PC-9 (cell line): ENCODE measurements around the gene ABHD5. TPM values are rescaled to one million over a fixed set of nuclear protein-coding genes. Genes with fewer than 3 reads are reported as not detected.

Experiments used
- BruUV-seq: library from RNA; stranded (reverse); fragments of 400-500 nt; replicated peaks from 2 replicates; lab custom pipeline; 2021; lab: Mats Ljungman, UMichigan
- CTCF ChIA-PET: fragments of 300-600 bp; sonication (Branson Sonifier 250); formaldehyde crosslinking; loops from one replicate; lab custom pipeline; 2022; ENCODE audit warnings: antibody characterized with exemption; lab: Charles Lee
- POLR2A ChIA-PET: fragments of 300-600 bp; sonication (Branson Sonifier 250); formaldehyde crosslinking; loops from one replicate; lab custom pipeline; 2022; ENCODE audit warnings: antibody characterized with exemption; ENCODE audit not compliant: unreplicated experiment; lab: Charles Lee
- DNase-seq, 2 experiments: peaks; one replicate each; pipeline versions ENCODE4 v3.0.0 to v3.0.0-alpha.2; 2015 to 2022; ENCODE audit warnings: mixed read lengths in 1 of 2
- H2AFZ ChIP-seq: fragments of 200-600 bp; sonication (generic); 2 replicates; pipeline ENCODE4 v1.8.1; 2017; ENCODE audit warnings: antibody characterized with exemption
- H3F3A ChIP-seq: fragments of 200-600 bp; sonication (generic); 2 replicates; pipeline ENCODE4 v1.8.1; 2017; ENCODE audit warnings: antibody characterized with exemption, mild to moderate bottlenecking, low read depth; ENCODE audit not compliant: insufficient read depth
- H3K27ac ChIP-seq: fragments of 200-600 bp; sonication (generic); 2 replicates; pipeline ENCODE4 v1.6.1; 2016; ENCODE audit warnings: mixed run types
- H3K27me3 ChIP-seq: fragments of 200-600 bp; sonication (generic); 2 replicates; pipeline ENCODE4 v1.6.1; 2016; ENCODE audit warnings: low read depth, mixed run types; ENCODE audit not compliant: insufficient read depth
- H3K36me3 ChIP-seq: fragments of 200-600 bp; sonication (generic); 2 replicates; pipeline ENCODE4 v1.6.1; 2016; ENCODE audit warnings: low read depth, mixed run types
- H3K4me1 ChIP-seq: fragments of 200-600 bp; sonication (generic); replicated peaks from 2 replicates; pipeline ENCODE4 v1.6.1; 2016; ENCODE audit warnings: mixed run types; ENCODE audit not compliant: insufficient read depth
- H3K4me2 ChIP-seq: fragments of 200-600 bp; sonication (generic); 2 replicates; pipeline ENCODE4 v1.6.1; 2017; ENCODE audit warnings: mixed run types
- H3K4me3 ChIP-seq: fragments of 200-600 bp; sonication (generic); 2 replicates; pipeline ENCODE4 v1.6.1; 2016; ENCODE audit warnings: mixed run types
- H3K79me2 ChIP-seq: fragments of 200-600 bp; sonication (generic); 2 replicates; pipeline ENCODE4 v1.6.1; 2017; ENCODE audit warnings: low read depth, mixed run types
- H3K9me2 ChIP-seq: fragments of 200-600 bp; sonication (generic); 2 replicates; pipeline ENCODE4 v1.8.1; 2017; ENCODE audit warnings: mild to moderate bottlenecking; ENCODE audit not compliant: insufficient read depth
- H3K9me3 ChIP-seq: fragments of 200-600 bp; sonication (generic); 2 replicates; pipeline ENCODE4 v1.8.1; 2016; ENCODE audit warnings: low read depth; ENCODE audit not compliant: insufficient read depth
- H4K20me1 ChIP-seq: fragments of 200-600 bp; sonication (generic); 2 replicates; pipeline ENCODE4 v1.8.1; 2017; ENCODE audit not compliant: insufficient read depth
- CTCF ChIP-seq: fragments of 200-600 bp; sonication (generic); conservative IDR thresholded peaks from 2 replicates; pipeline ENCODE4 v1.6.1; 2017; ENCODE audit warnings: mixed run types, antibody characterized with exemption, mild to moderate bottlenecking, moderate library complexity
- EZH2 ChIP-seq: fragments of 200-600 bp; sonication (generic); IDR thresholded peaks from 2 replicates; pipeline ENCODE4 v1.8.0; 2017; ENCODE audit warnings: antibody characterized with exemption, low read depth
- intact Hi-C: fragments of 100-400 bp; cut with micrococcal nuclease; formaldehyde crosslinking; loops from one replicate; pipeline ENCODE4 v1.10.0; 2022; ENCODE audit not compliant: unreplicated experiment
- total RNA-seq: library from RNA; stranded (reverse); gene quantifications from 2 replicates; pipeline ENCODE4 v1.2.3, GENCODE V29; 2021

The ABHD5 gene
- total RNA-seq, 1 experiment from 2014 or later, result 19.9 TPM

DNA sequence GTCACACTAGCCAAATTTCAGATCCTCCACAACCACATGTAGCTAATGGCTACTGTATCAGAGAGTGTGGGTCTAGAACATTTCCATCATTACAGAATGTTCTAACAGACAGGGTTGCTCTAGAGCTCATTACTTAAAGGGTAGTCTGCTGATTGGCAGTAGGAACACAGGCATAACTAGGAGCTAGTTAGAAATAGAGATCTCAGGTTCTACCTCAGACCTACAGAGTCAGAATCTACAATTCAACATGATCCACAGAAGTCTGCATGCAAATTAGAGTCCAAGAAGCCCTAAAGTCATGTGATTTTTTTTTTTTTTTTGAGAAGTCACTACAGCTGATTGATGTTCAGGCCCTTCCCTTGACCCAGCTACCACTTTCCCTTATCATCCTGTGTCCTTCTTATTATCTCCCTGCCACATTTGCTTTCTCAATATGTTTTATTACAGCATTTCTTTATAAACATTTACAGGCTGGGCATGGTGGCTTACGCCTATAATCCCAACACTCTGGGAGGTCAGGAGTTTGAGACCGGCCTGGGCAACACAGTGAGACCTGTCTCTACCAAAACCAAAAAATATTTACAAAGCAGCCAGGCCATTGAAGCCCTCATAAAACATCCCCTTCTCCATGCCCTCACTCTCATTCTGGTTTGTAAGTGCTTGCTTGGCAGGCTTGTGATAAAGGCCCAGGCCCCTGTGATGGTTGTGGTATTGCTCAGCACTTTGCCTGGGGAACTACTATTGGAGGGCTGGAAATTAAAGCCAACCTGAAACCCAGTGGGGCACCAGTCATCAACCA is 3.8 kb upstream of the ABHD5 start:
- no TSS peak for BruUV-seq
- POLR2A ChIA-PET, result no interaction called here
- CTCF ChIA-PET, result no interaction called here

GRCh38 chr3:43687499-43687811 is 3.3 kb upstream of the ABHD5 start:
- H3K27ac ChIP-seq, result no peak overlapping the region
- H3K27me3 ChIP-seq, result no peaks in the 10 kb centered on the region
- H4K20me1 ChIP-seq, result no peaks in the 10 kb centered on the region
- H3K9me2 ChIP-seq, result no peaks in the 10 kb centered on the region
- no peaks in the 10 kb centered on the region for H3K9me3 ChIP-seq
- ChIA-PET POLR2A (no interaction called here), CTCF (interaction anchor here (0.5 kb wide), 1 partner anchor 13 kb away, joined by 3 read pairs; no protein-coding TSS in a partner anchor)
- H3K4me2 ChIP-seq, result no peak overlapping the region
- TF ChIP-seq CTCF, result no peak
- TF ChIP-seq EZH2, result no peak
- H3K79me2 ChIP-seq, result peaks cover 11% of the 10 kb centered on the region
- H3K4me3 ChIP-seq, result no peak overlapping the region
- peaks cover 20% of the 10 kb centered on the region for H3F3A ChIP-seq
- no peak for DNase-seq
- no peaks in the 10 kb centered on the region for H3K36me3 ChIP-seq
- no TSS peak for BruUV-seq
- peaks cover 23% of the 10 kb centered on the region for H3K4me1 ChIP-seq
- H2AFZ ChIP-seq, result no peak overlapping the region
- intact Hi-C loops, result no loop called here

More for the DNA sequence above, 3.8 kb upstream of the ABHD5 start:
- H3K27ac ChIP-seq, result no peak overlapping the region
- no peak overlapping the region for H3K4me2 ChIP-seq
- peaks cover 19% of the 10 kb centered on the region for H3F3A ChIP-seq
- peaks cover 5% of the 10 kb centered on the region for H3K79me2 ChIP-seq
- H3K9me3 ChIP-seq, result no peaks in the 10 kb centered on the region
- H4K20me1 ChIP-seq, result no peaks in the 10 kb centered on the region
- no peak overlapping the region for H3K4me3 ChIP-seq
- H3K27me3 ChIP-seq, result no peaks in the 10 kb centered on the region
- H3K36me3 ChIP-seq, result no peaks in the 10 kb centered on the region
- TF ChIP-seq CTCF (no peak), EZH2 (no peak)
- no peak overlapping the region for H2AFZ ChIP-seq
- intact Hi-C loops, result no loop called here
- H3K4me1 ChIP-seq, result peaks cover 17% of the 10 kb centered on the region
- DNase-seq, result no peak
- H3K9me2 ChIP-seq, result no peaks in the 10 kb centered on the region

DNA sequence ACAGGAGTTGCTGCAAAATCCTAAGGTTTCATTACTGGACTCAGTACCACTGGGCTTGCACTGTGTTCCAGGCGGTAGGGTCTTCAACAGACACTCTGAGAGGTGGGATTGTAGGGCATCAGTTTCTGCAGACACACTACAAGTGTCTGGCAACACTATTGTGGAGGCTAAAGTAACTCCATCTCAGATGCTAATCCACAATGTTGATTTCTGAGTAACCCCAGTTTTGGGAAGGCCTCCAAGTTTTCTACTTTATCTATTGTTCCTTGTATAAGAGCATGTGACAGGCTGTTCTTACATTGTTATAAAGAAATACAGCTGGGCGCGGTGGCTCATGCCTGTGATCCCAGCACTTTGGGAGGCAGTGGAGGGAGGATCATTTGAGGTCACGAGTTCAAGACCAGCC is 2.5 kb upstream of the ABHD5 start:
- POLR2A ChIA-PET, result no interaction called here
- no peak for DNase-seq
- CTCF ChIA-PET, result no interaction called here
- peaks cover 20% of the 10 kb centered on the region for H3F3A ChIP-seq
- no peak overlapping the region for H3K4me2 ChIP-seq
- intact Hi-C loops, result no loop called here
- no peaks in the 10 kb centered on the region for H3K9me3 ChIP-seq
- no peak overlapping the region for H2AFZ ChIP-seq
- H3K4me3 ChIP-seq, result no peak overlapping the region
- peaks cover 19% of the 10 kb centered on the region for H3K79me2 ChIP-seq
- H3K9me2 ChIP-seq, result no peaks in the 10 kb centered on the region
- no peak overlapping the region for H3K27ac ChIP-seq
- H4K20me1 ChIP-seq, result no peaks in the 10 kb centered on the region
- TF ChIP-seq EZH2, result no peak
- TF ChIP-seq CTCF, result no peak
- H3K36me3 ChIP-seq, result no peaks in the 10 kb centered on the region
- H3K4me1 ChIP-seq, result peaks cover 31% of the 10 kb centered on the region
- no peaks in the 10 kb centered on the region for H3K27me3 ChIP-seq
- BruUV-seq, result no TSS peak
